WTC11 (cell line): Measurements from ENCODE around the gene AHSP.

ENCODE experiments used
- AFF4 ChIP-seq: sonication (generic); formaldehyde crosslinking; IDR thresholded peaks from 2 replicates; pipeline ENCODE4 v1.8.1; 2023; ENCODE audit warnings: mild to moderate bottlenecking, missing genetic modification reagents, borderline replicate concordance
- ATF2 ChIP-seq: sonication (generic); formaldehyde crosslinking; IDR thresholded peaks from 2 replicates; pipeline ENCODE4 v1.8.1; 2022; ENCODE audit warnings: low read depth, missing genetic modification reagents, borderline replicate concordance
- CTCF ChIP-seq: fragments of 200-600 bp; IDR thresholded peaks from 2 replicates; pipeline ENCODE4 v1.8.0; 2022; ENCODE audit warnings: antibody characterized with exemption
- ELF4 ChIP-seq: sonication (generic); formaldehyde crosslinking; IDR thresholded peaks from 2 replicates; pipeline ENCODE4 v1.8.1; 2022; ENCODE audit warnings: low read depth, mild to moderate bottlenecking, moderate library complexity, missing genetic modification reagents
- MYBL2 ChIP-seq: sonication (generic); formaldehyde crosslinking; IDR thresholded peaks from 2 replicates; pipeline ENCODE4 v1.8.1; 2023; ENCODE audit warnings: mild to moderate bottlenecking, moderate library complexity, missing genetic modification reagents
- NR2C2 ChIP-seq: sonication (generic); formaldehyde crosslinking; IDR thresholded peaks from 2 replicates; pipeline ENCODE4 v1.8.0; 2022; ENCODE audit warnings: mild to moderate bottlenecking, missing genetic modification reagents
- RELA ChIP-seq: sonication (generic); formaldehyde crosslinking; IDR thresholded peaks from 2 replicates; pipeline ENCODE4 v1.8.1; 2022; ENCODE audit warnings: missing genetic modification reagents, mild to moderate bottlenecking, borderline replicate concordance
- SP1 ChIP-seq: sonication (generic); formaldehyde crosslinking; conservative IDR thresholded peaks from 2 replicates; pipeline ENCODE4 v1.8.1; 2022; ENCODE audit warnings: missing genetic modification reagents
- TF ChIP-seq, protein P1 (sequence below): sonication (generic); formaldehyde crosslinking; IDR thresholded peaks from 2 replicates; pipeline ENCODE4 v1.8.1; 2023; ENCODE audit warnings: mild to moderate bottlenecking, moderate library complexity, missing genetic modification reagents
- TF ChIP-seq, protein P2 (sequence below): fragments of 250-450 bp; sonication (Bioruptor Pico); IDR thresholded peaks from 2 replicates; pipeline ENCODE4 v2.1.2; 2022; ENCODE audit warnings: mild to moderate bottlenecking, moderate library complexity

- no peak for TF ChIP-seq CTCF
- TF ChIP-seq AFF4 (CRISPR knock-in tag) = no peak
- TF ChIP-seq MYBL2 = no peak
- TF ChIP-seq, protein P1, sequence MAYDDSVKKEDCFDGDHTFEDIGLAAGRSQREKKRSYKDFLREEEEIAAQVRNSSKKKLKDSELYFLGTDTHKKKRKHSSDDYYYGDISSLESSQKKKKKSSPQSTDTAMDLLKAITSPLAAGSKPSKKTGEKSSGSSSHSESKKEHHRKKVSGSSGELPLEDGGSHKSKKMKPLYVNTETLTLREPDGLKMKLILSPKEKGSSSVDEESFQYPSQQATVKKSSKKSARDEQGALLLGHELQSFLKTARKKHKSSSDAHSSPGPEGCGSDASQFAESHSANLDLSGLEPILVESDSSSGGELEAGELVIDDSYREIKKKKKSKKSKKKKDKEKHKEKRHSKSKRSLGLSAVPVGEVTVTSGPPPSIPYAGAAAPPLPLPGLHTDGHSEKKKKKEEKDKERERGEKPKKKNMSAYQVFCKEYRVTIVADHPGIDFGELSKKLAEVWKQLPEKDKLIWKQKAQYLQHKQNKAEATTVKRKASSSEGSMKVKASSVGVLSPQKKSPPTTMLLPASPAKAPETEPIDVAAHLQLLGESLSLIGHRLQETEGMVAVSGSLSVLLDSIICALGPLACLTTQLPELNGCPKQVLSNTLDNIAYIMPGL (CRISPR knock-in tag) = no peak
- TF ChIP-seq SP1 (CRISPR knock-in tag) = no peak
- TF ChIP-seq RELA (CRISPR knock-in tag) = no peak
- no peak for TF ChIP-seq ELF4 (CRISPR knock-in tag)
- TF ChIP-seq, protein P2, sequence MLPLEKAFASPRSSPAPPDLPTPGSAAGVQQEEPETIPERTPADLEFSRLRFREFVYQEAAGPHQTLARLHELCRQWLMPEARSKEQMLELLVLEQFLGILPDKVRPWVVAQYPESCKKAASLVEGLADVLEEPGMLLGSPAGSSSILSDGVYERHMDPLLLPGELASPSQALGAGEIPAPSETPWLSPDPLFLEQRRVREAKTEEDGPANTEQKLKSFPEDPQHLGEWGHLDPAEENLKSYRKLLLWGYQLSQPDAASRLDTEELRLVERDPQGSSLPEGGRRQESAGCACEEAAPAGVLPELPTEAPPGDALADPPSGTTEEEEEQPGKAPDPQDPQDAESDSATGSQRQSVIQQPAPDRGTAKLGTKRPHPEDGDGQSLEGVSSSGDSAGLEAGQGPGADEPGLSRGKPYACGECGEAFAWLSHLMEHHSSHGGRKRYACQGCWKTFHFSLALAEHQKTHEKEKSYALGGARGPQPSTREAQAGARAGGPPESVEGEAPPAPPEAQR (CRISPR knock-in tag) = no peak
- no peak for TF ChIP-seq ATF2 (CRISPR knock-in tag)
- TF ChIP-seq NR2C2 (CRISPR knock-in tag) = no peak
These were observed 31.0 kb upstream of the AHSP start for GRCh38 chr16:31496670-31497069.
